Measurements from ENCODE around the gene KLHL4. TPM values are rescaled to one million over a fixed set of nuclear protein-coding genes. Genes with fewer than 3 reads are reported as not detected.

Gene KLHL4
- 3.1 to 4.1 TPM (median 3.6 TPM) in 5 replicates for total RNA-seq (2022; extraction: Qiagen RNA extraction)

GRCh38 chrX:87517571-87518141 lies at the start of gene KLHL4:
TSS of gene KLHL4 (plus strand) at chrX:87517802. CDS start at chrX:87517894, 92 bp downstream.

All from A549 treated with CORT108297 at 1 μM for 4 hours (cell line).